Measurements from ENCODE around the gene DIAPH3. TPM values are rescaled to one million over a fixed set of nuclear protein-coding genes. Genes with fewer than 3 reads are reported as not detected.

Gene DIAPH3
- total and polyA plus RNA-seq, 2 donors, result 0.18 to 23.4 TPM

DNA sequence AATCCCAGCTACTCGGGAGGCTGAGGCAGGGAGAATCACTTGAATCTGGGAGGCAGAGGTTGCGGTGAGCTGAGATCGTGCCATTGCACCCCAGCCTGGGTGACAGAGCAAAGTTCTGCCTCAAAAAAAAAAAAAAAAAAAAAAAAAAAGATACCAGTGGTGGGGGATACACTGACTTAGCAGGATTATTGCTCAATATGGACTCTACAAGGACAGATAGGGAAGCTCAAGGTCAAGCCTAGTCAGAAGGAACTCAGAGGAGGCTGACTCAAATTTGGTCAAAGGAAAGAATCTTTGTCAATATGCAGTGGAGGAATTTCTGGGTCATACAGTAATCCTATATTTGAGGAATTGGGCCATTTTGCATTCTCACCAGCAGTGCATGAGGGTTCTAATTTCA lies 6.7 kb upstream of the DIAPH3 start:
- no peaks in the 10 kb centered on the region for H3K4me1 ChIP-seq (ENCODE audit: insufficient read depth)
- no peak for DNase-seq (ENCODE audit: extremely low spot score)
- H3K36me3 ChIP-seq (ENCODE audit: insufficient read depth), result no peaks in the 10 kb centered on the region
- WGBS, result 92% methylated on average over 3 of the region's 3 CpGs
- no peak overlapping the region for H3K4me3 ChIP-seq (ENCODE audit: low read depth, low read length)
- H3K27ac ChIP-seq (ENCODE audit: low read depth), result no peak overlapping the region

DNA sequence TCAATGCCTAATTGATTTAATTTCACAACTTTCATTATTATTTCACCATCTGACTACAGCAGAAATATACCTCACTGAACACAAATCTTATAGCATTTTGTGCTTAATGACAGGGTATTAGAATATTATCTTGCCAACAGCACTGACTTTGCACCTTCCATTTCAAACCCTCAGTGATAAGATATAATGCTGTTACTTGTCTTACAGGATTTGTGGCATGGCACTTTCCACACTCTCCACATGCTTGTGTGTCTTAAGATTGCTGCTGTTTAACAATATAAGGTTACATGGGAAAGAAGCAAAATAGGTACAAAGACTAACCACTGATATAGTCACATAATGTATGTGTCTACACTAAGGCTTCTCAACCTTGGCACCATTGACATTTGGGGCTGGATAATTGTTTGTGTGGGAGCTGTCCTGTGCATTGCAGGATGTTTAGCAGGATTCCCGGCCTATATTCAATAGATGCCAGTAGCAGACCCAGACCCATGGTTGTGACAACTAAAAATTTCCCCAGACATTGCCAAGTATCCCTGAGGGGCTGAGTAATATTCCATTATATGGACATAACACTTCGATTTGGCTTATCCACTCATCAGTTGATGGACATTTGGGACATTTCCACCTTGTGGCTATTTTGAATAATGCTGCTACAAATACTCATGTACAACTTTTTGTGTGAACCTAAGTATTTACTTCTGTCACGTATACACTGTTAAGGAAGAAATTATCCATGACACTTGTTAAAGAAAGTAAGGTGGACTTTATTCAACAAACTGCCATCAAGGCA lies 5.7 kb upstream of the DIAPH3 start:
- Histone ChIP-seq H3K4me3 (ENCODE audit: low read depth, low read length) (no peak overlapping the region), H3K4me1 (ENCODE audit: insufficient read depth) (no peaks in the 10 kb centered on the region), H3K36me3 (ENCODE audit: insufficient read depth) (no peaks in the 10 kb centered on the region), H3K27ac (ENCODE audit: low read depth) (no peak overlapping the region)
- 94% methylated on average over 3 of the region's 3 CpGs for WGBS
- no peak for DNase-seq (ENCODE audit: extremely low spot score)

DNA sequence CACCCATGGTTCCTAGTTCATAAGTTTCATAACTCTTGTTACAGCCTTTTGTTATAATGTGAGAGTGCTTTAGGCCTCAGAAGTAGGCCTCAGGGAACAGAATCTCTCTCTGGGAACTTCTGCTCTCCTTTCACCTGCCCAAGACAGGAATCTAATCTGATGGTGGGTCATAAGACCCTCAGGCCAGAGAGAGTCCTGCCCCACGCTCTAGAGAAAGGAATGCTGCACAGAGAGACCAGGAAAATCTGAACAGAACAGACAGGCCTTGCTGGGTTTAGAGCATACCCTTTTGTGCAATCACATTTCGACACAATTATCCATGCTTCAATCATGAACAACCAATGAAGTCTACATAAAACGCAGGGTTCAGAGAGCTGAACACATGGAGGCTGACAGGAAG lies 3.4 kb upstream of the DIAPH3 start:
- 87% methylated on average over 3 of the region's 3 CpGs for WGBS
- Histone ChIP-seq H3K36me3 (ENCODE audit: insufficient read depth) (no peaks in the 10 kb centered on the region), H3K4me3 (ENCODE audit: low read depth, low read length) (no peak overlapping the region), H3K27ac (ENCODE audit: low read depth) (no peak overlapping the region), H3K4me1 (ENCODE audit: insufficient read depth) (no peaks in the 10 kb centered on the region)
- no peak for DNase-seq (ENCODE audit: extremely low spot score)

DNA sequence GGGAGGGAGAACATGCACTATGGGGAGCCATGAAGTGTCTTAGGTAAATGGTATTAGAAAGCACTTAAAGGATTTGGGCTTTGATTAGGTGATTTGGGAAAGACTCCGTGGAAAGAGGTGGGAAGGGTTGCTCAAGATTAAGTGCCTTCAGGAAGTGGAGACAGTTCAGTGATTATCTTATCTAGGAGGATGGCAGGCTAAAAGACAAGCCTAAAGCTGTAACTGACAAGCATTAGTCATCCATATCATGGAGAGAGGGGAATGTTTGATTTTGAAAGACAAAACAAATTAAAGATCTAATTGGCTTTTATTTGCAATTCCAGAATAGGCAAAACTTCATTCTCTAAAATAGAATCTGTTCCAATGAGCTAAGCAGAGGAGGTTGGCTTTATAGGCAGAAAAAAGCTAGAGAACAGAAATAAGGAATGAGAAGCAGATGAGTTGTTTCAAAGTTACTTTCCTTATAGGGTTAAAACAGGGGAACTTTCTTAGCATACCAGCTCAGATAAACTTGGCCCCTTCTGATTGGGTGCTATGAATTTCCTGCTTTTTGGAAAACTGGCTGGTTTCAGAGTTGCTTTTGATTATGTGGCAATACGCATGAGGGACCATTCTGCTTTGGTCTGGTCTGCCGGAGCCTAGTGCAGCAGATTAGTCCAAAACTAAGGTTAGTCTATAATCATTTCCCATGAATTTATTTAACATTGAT lies 1.8 kb upstream of the DIAPH3 start:
- DNase-seq (ENCODE audit: extremely low spot score), result no peak
- Histone ChIP-seq H3K4me3 (ENCODE audit: low read depth, low read length) (no peak overlapping the region), H3K4me1 (ENCODE audit: insufficient read depth) (no peaks in the 10 kb centered on the region), H3K27ac (ENCODE audit: low read depth) (no peak overlapping the region), H3K36me3 (ENCODE audit: insufficient read depth) (no peaks in the 10 kb centered on the region)
- 59% methylated on average over 3 of the region's 3 CpGs for WGBS

DNA sequence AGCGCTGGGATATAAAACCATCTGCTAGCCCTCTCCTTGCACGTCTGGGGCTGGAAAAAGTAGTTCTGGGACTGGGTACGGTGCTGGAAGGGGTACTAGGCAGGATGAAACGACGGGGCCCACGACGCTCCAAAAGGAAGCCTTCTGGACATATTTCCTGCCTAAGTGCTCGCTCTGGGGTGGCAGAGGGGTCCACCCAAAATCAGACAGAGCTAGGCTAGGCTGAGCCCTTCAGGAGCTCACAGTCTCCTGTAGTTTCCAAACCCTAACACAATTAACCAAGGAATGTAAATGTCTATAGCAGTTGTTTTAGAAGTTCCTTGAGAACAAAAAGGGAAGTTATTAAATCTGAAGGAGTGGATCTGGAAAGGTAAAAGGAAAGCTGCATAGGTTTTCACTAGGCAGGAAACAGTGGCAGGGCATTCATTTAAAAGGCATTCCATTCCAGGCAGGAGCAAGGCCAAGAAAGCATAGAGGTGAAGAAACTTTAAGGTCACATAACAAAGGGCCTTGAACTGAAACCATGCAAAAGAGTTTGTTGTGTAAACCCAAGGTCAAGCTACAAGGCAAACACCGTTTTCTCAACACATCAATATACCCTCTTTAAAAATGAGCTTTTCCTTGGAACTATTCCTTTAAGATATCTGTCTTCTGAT lies 634 bp upstream of the DIAPH3 start:
- no peak for DNase-seq (ENCODE audit: extremely low spot score)
- WGBS, result 7% methylated on average over 9 of the region's 9 CpGs

DNA sequence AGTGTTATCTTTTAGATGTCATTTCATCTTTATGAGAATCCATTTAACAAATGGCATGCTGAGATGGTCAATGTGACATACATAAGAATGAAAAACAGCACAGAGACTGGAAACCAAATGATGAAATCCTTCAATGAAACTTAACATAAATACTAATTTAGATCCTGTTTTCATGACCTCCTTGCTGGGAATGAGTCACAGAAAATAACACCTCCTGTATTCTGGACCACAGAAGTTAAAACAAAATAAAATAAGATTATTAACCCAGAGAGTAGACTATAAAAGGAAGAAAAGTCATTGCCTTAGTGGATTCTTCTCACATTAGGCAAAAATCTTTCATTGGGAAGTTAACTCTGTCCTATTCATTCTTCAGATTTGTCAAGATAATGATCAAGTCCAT lies 1.6 kb downstream of the DIAPH3 start:
- Histone ChIP-seq H3K4me3 (ENCODE audit: low read depth, low read length) (no peak overlapping the region), H3K27ac (ENCODE audit: low read depth) (no peak overlapping the region), H3K4me1 (ENCODE audit: insufficient read depth) (no peaks in the 10 kb centered on the region), H3K36me3 (ENCODE audit: insufficient read depth) (no peaks in the 10 kb centered on the region)
- DNase-seq (ENCODE audit: extremely low spot score), result no peak

More for the DNA sequence above, 634 bp upstream of the DIAPH3 start:
- H3K27ac ChIP-seq (ENCODE audit: low read depth), result peak overlapping the region; percentile 75
- H3K4me3 ChIP-seq (ENCODE audit: low read depth, low read length), result peak overlapping the region; percentile 69
- H3K4me1 ChIP-seq (ENCODE audit: insufficient read depth), result no peaks in the 10 kb centered on the region
- H3K36me3 ChIP-seq (ENCODE audit: insufficient read depth), result no peaks in the 10 kb centered on the region

DNA sequence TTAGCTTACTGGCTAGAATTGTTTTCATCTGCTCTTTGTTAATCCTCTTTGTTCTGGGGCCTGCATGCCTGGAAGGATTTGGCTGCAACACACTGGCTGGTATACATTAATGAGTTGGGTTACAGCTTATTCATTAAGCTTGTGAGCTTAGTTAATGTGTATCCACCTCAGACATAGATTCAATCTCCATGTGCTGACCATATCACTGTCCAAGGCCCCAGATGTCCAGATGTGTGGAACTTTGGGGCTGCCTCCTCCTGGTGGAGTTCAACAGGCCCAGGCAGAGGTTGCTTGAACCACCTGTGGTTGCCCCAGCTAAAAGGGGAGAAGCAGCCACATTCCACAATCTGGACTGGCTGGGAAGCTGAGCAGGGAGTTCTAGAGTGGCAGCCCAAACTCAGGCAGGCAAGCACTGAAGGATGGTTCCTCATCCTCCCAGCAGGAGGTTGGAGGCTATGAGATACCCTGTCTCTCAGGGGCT lies 5.4 kb downstream of the DIAPH3 start:
- no peak for DNase-seq (ENCODE audit: extremely low spot score)
- Histone ChIP-seq H3K4me3 (ENCODE audit: low read depth, low read length) (no peak overlapping the region), H3K36me3 (ENCODE audit: insufficient read depth) (no peaks in the 10 kb centered on the region), H3K27ac (ENCODE audit: low read depth) (no peak overlapping the region), H3K4me1 (ENCODE audit: insufficient read depth) (no peaks in the 10 kb centered on the region)

DNA sequence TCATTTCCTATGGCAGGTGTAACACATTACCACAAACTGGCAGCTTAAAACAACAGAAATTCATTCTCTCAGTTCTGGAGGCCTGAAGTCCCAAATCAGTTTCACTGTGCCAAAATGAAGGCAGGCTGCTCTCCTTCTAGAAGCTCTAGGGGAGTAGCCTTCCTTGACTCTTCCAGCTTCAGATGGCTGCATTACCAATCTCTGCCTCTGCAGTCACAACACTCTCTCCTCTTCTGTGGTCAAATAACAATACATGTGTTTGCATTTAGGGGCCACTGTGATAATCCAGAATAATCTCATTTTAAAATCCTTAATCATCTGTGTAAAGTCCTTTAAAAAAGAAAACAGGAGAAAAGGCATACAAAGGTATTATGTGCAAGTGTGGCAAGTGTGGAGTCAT lies 7.8 kb downstream of the DIAPH3 start:
- DNase-seq (ENCODE audit: extremely low spot score), result no peak
- no peaks in the 10 kb centered on the region for H3K4me1 ChIP-seq (ENCODE audit: insufficient read depth)
- H3K4me3 ChIP-seq (ENCODE audit: low read depth, low read length), result no peak overlapping the region
- H3K27ac ChIP-seq (ENCODE audit: low read depth), result no peak overlapping the region
- no peaks in the 10 kb centered on the region for H3K36me3 ChIP-seq (ENCODE audit: insufficient read depth)

DNA sequence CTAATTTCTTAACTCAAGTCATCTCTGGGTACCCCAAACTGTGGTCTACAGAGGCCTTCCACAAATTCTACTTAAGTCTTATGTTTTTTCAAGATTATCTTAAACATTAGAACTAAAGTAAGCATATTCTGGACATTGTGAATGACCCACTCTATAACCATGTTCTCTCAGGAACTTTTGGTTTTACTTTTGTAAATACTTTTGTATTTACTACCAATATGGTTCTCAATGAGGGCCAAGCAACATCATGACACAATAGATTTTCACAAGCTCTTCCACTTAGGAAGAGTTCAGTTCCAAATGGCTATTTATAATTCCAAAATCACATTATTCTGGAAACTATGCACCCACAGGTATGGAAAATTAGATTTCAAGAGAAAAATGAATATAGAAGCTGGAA lies 10.8 kb downstream of the DIAPH3 start:
- H3K27ac ChIP-seq (ENCODE audit: low read depth), result no peak overlapping the region
- H3K36me3 ChIP-seq (ENCODE audit: insufficient read depth), result no peaks in the 10 kb centered on the region
- H3K4me3 ChIP-seq (ENCODE audit: low read depth, low read length), result no peak overlapping the region
- no peak for DNase-seq (ENCODE audit: extremely low spot score)
- no peaks in the 10 kb centered on the region for H3K4me1 ChIP-seq (ENCODE audit: insufficient read depth)

DNA sequence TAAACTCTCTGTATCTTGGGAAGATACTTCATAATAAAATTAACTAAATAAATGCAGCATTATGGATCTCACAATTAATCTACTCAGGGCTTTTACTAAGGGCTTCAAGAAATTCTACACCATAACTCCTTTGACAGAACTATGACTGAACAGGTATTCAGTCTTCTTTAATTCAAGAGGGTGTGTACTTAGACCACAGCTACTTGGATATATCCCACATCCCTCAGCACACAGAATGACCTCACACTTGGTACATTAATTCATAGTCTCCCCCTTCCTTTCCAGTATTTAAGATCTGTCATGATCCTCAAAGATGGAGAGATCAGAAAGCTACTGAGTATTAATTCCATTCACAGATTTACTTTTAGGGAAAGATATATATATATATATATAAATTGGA lies 11.6 kb downstream of the DIAPH3 start:
- Histone ChIP-seq H3K36me3 (ENCODE audit: insufficient read depth) (no peaks in the 10 kb centered on the region), H3K4me3 (ENCODE audit: low read depth, low read length) (no peak overlapping the region), H3K27ac (ENCODE audit: low read depth) (no peak overlapping the region), H3K4me1 (ENCODE audit: insufficient read depth) (no peaks in the 10 kb centered on the region)
- DNase-seq (ENCODE audit: extremely low spot score), result no peak

DNA sequence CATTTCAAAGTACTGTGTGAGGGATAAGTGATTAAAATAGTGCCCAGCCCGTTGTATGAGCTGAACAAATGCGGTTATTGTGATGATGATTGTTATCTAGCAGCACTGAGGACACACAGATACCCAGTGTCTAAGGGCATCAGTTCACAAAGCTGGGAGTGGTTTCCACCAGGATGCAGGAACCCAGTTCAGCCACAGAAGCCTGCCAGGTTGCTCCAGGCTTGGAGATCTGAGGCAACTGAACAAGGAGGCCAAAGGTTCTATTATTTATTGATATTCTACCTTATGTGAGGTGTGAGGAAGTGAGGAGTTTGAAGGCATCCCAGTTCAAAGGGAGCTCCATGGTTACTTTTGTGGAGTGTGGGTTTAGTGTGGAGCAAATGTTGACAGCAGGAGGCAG lies 13.2 kb downstream of the DIAPH3 start:
- 89% methylated on average over 2 of the region's 2 CpGs for WGBS
- no peak for DNase-seq (ENCODE audit: extremely low spot score)
- H3K36me3 ChIP-seq (ENCODE audit: insufficient read depth), result no peaks in the 10 kb centered on the region
- no peak overlapping the region for H3K4me3 ChIP-seq (ENCODE audit: low read depth, low read length)
- no peaks in the 10 kb centered on the region for H3K4me1 ChIP-seq (ENCODE audit: insufficient read depth)
- H3K27ac ChIP-seq (ENCODE audit: low read depth), result no peak overlapping the region

DNA sequence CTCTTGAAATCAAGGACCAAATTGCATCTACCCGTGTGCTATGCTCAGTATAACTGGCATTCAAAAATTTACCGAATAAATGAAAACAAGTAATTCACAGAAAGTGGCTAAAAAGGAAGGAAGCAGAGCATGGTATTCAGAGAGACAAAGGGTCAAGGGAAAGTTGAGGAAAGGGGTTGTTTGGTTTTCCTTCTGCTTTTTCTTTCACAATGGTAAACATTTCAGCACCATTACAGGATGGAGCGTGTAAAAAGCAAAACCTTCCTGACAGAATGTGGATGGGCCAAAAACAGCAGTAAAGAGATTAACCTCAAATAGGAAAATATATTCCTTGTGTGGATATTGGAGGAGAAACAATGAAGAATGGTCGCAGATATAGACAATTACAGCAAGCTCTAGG lies 14.8 kb downstream of the DIAPH3 start:
- H3K4me1 ChIP-seq (ENCODE audit: insufficient read depth), result no peaks in the 10 kb centered on the region
- H3K36me3 ChIP-seq (ENCODE audit: insufficient read depth), result no peaks in the 10 kb centered on the region
- no peak overlapping the region for H3K27ac ChIP-seq (ENCODE audit: low read depth)
- DNase-seq (ENCODE audit: extremely low spot score), result no peak
- 76% methylated on average over 4 of the region's 4 CpGs for WGBS
- H3K4me3 ChIP-seq (ENCODE audit: low read depth, low read length), result no peak overlapping the region

DNA sequence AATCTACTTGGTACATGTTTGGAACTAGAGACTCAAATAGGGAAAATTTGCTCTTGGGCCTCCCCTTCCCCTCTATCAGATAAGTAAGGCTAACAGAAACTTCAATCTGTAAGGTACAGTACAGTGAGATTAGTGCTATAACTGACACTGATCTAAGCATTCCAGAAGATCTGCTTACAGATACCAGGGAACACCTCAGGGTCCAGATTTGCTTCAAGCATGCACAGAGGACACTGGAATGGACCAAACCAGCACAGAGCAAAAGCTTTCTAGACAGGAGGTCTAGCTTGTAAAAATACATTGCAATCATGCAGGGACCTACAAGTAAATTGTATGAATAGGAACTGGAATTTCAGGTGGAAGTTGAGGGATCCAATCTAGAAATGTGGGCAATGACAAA lies 16.4 kb downstream of the DIAPH3 start:
- no peak overlapping the region for H3K4me3 ChIP-seq (ENCODE audit: low read depth, low read length)
- DNase-seq (ENCODE audit: extremely low spot score), result no peak
- H3K4me1 ChIP-seq (ENCODE audit: insufficient read depth), result no peaks in the 10 kb centered on the region
- H3K36me3 ChIP-seq (ENCODE audit: insufficient read depth), result no peaks in the 10 kb centered on the region
- H3K27ac ChIP-seq (ENCODE audit: low read depth), result no peak overlapping the region

DNA sequence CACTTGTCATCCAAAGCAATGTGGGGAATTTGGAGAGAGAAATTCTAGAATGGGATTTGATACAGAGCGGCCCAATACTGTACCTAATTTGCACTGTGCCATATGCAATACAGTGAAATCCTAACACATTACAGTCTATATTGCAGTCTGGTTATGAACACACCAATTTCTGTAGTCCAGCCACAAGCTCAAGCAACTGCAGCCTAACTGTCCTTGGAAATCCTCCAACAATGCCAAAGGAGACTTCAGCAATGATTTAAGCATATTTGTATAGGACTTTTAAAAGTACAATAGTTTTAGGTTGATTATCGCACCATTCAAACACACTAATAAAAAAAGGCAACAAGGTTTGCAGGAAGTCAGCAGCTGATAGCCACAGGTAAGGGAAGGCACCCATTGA lies 17.3 kb downstream of the DIAPH3 start:
- Histone ChIP-seq H3K4me3 (ENCODE audit: low read depth, low read length) (no peak overlapping the region), H3K4me1 (ENCODE audit: insufficient read depth) (no peaks in the 10 kb centered on the region), H3K27ac (ENCODE audit: low read depth) (no peak overlapping the region), H3K36me3 (ENCODE audit: insufficient read depth) (no peaks in the 10 kb centered on the region)
- WGBS, result 87% methylated on average over 2 of the region's 2 CpGs
- no peak for DNase-seq (ENCODE audit: extremely low spot score)

Data from urinary bladder (tissue), 4 donors.